GM12878 (cell line): ENCODE results near the gene ASMTL. TPM values are rescaled to one million over a fixed set of nuclear protein-coding genes. Genes with fewer than 3 reads are reported as not detected.

Experiments
- ATAC-seq: fragments of 200-7000 bp; cut with Tn5 transposase; 3 replicates; pipeline ENCODE4 v1.9.1; 2020; ENCODE audit warnings: mild to moderate bottlenecking, moderate library complexity
- BruUV-seq: library from RNA; stranded (reverse); fragments of 400-500 nt; replicated peaks from 2 replicates; lab custom pipeline; 2021; lab: Mats Ljungman, UMichigan
- CTCF ChIA-PET: fragments of 300-600 bp; sonication (Branson Sonifier 250); formaldehyde crosslinking; extraction: SDS; loops from one replicate; lab custom pipeline; 2021; ENCODE audit warnings: inconsistent platforms; lab: Yijun Ruan, JAX
- POLR2A ChIA-PET: fragments of 350-600 bp; formaldehyde crosslinking; extraction: SDS; loops from one replicate; lab custom pipeline; 2021; ENCODE audit warnings: inconsistent platforms; lab: Charles Lee
- RAD21 ChIA-PET: fragments of 300-600 bp; sonication (Branson Sonifier 250); formaldehyde crosslinking; loops from one replicate; lab custom pipeline; 2023; ENCODE audit warnings: antibody characterized with exemption; ENCODE audit not compliant: unreplicated experiment; lab: Charles Lee
- SMC1A ChIA-PET: fragments of 300-600 bp; sonication (Branson Sonifier 250); formaldehyde crosslinking; loops from one replicate; lab custom pipeline; 2023; ENCODE audit not compliant: unreplicated experiment, uncharacterized antibody; lab: Charles Lee
- DNase-seq: peaks from one replicate; pipeline ENCODE4 v3.0.0-alpha.2; 2011; ENCODE audit warnings: low read depth, low spot score
- FAIRE-seq: peaks from 3 replicates; lab custom pipeline; 2011; peaks lifted over from hg19 to GRCh38; lab: Jason Lieb, UNC
- H2AFZ ChIP-seq: 2 replicates; pipeline ENCODE4 v1.6.0; 2011; ENCODE audit warnings: low read depth, low read length, control low read depth; ENCODE audit not compliant: control insufficient read depth
- H3K27ac ChIP-seq: 2 replicates; pipeline ENCODE4 v1.5.1; 2011; ENCODE audit warnings: control low read depth; ENCODE audit not compliant: control insufficient read depth, insufficient read depth
- H3K27me3 ChIP-seq, 2 experiments: replicated peaks in 1 of 2; 2 replicates each; pipeline versions ENCODE4 v1.6.0 to v1.6.1; 2011; ENCODE audit warnings: low read length in 1 of 2; ENCODE audit not compliant: control insufficient read depth in 2 of 2, insufficient read depth in 2 of 2
- H3K36me3 ChIP-seq, 2 experiments: 2 replicates each; pipeline ENCODE4 v1.5.1; 2011; ENCODE audit warnings: low read length in 1 of 2; ENCODE audit not compliant: control insufficient read depth in 2 of 2, insufficient read depth in 2 of 2
- H3K4me1 ChIP-seq: 2 replicates; pipeline ENCODE4 v1.6.1; 2011; ENCODE audit warnings: mild to moderate bottlenecking, low read length, moderate library complexity, mixed read lengths; ENCODE audit not compliant: control insufficient read depth, insufficient read depth
- H3K4me2 ChIP-seq: 2 replicates; pipeline ENCODE4 v1.6.0; 2011; ENCODE audit warnings: control low read depth; ENCODE audit not compliant: control insufficient read depth, insufficient read depth
- H3K4me3 ChIP-seq: fragments of 200-600 bp; sonication (generic); 2 replicates; pipeline ENCODE4 v1.5.1; 2016
- H3K79me2 ChIP-seq: 2 replicates; pipeline ENCODE4 v1.6.0; 2011; ENCODE audit warnings: low read length; ENCODE audit not compliant: control insufficient read depth, insufficient read depth
- H3K9ac ChIP-seq: 2 replicates; pipeline ENCODE4 v1.8.0; 2011; ENCODE audit warnings: low read length, control low read depth, mixed read lengths; ENCODE audit not compliant: control insufficient read depth, insufficient read depth
- H3K9me3 ChIP-seq: replicated peaks from 3 replicates; pipeline ENCODE4 v1.5.1; 2011; ENCODE audit warnings: mild to moderate bottlenecking, low read length; ENCODE audit not compliant: control insufficient read depth, insufficient read depth
- H4K20me1 ChIP-seq: 2 replicates; pipeline ENCODE4 v1.6.0; 2011; ENCODE audit not compliant: control insufficient read depth, insufficient read depth
- BHLHE40 ChIP-seq, 2 experiments: fragments of 450-650 bp in 1 of 2; IDR thresholded peaks; 2 replicates each; pipeline ENCODE4 v1.6.1; 2011 to 2017; ENCODE audit warnings: low read depth in 2 of 2, borderline replicate concordance in 1 of 2, improper control_type of control experiment in 1 of 2, low read length in 1 of 2, mild to moderate bottlenecking in 1 of 2
- GABPA ChIP-seq: IDR thresholded peaks from 2 replicates; pipeline ENCODE4 v1.6.1; 2014; ENCODE audit warnings: antibody characterized with exemption, low read depth, mild to moderate bottlenecking, inconsistent platforms
- HDGF ChIP-seq: fragments of 450-650 bp; IDR thresholded peaks from 2 replicates; pipeline ENCODE4 v1.6.1; 2016; ENCODE audit warnings: antibody characterized with exemption
- MXI1 ChIP-seq: fragments of 150-350 bp; IDR thresholded peaks from 2 replicates; pipeline ENCODE4 v1.6.1; 2011; ENCODE audit warnings: low read depth, mild to moderate bottlenecking, inconsistent platforms, low read length, improper control_type of control experiment
- NFYA ChIP-seq: IDR thresholded peaks from 2 replicates; pipeline ENCODE4 v1.6.1; 2011; ENCODE audit warnings: low read depth, mild to moderate bottlenecking, low read length, improper control_type of control experiment, borderline replicate concordance
- TBL1XR1 ChIP-seq: IDR thresholded peaks from 2 replicates; pipeline ENCODE4 v1.6.1; 2012; ENCODE audit warnings: low read depth, low read length, improper control_type of control experiment
- TCF3 ChIP-seq: IDR thresholded peaks from 2 replicates; pipeline ENCODE4 v1.6.1; 2012; ENCODE audit warnings: low read depth, mild to moderate bottlenecking, low read length, borderline replicate concordance; ENCODE audit not compliant: insufficient read depth
- TCF7 ChIP-seq: IDR thresholded peaks from 2 replicates; pipeline ENCODE4 v1.6.1; 2014; ENCODE audit warnings: antibody characterized with exemption, borderline replicate concordance
- WGBS: methylation state at CpG from one replicate; pipeline ENCODE4 v1.1.6; 2016; ENCODE audit warnings: low lambda C conversion rate; ENCODE audit not compliant: insufficient replicate concordance, insufficient coverage; ENCODE audit errors: missing lambda C conversion rate; 5-methylcytosine and 5-hydroxymethylcytosine counted together
- in situ Hi-C: fragments of 300-500 bp; cut with MboI; formaldehyde crosslinking; loops from 9 replicates; pipeline ENCODE4 v1.14.3; 2018; ENCODE audit warnings: mixed read lengths
- intact Hi-C: fragments of 100-400 bp; cut with micrococcal nuclease; formaldehyde crosslinking; loops from one replicate; pipeline ENCODE4 v1.14.2; 2022; ENCODE audit not compliant: unreplicated experiment
- polyA plus RNA-seq, 11 experiments: library from polyadenylated mRNA; depleted of rRNA in 4 of 11; unstranded in 6 of 11; stranded (reverse) in 5 of 11; fragments of >200 nt; fragmentation: Nextera tagmentation in 4 of 11; fragmentation: Illumina TruSeq in 1 of 11; extraction: Ambion mirVana in 4 of 11; extraction: Trizol in 1 of 11; gene quantifications; 1 replicate in 1 of 11; 2 replicates in 10 of 11; pipeline versions ENCODE4 v1.2.1 to v1.2.3, GENCODE V29; 2011 to 2016; ENCODE audit warnings: inconsistent platforms in 2 of 11, missing spikeins in 2 of 11, low read depth in 1 of 11
- total RNA-seq, 4 experiments: library from RNA; depleted of rRNA in 3 of 4; stranded (reverse); fragments of >200 nt in 3 of 4; fragmentation: Illumina TruSeq in 1 of 4; extraction: Trizol in 1 of 4; gene quantifications; 2 replicates each; pipeline versions ENCODE4 v1.2.1 to v1.2.3, GENCODE V29; 2013 to 2021

ASMTL gene
- total and polyA plus RNA-seq, 10 of the 15 experiments (the other 5 are each of a cell fraction or from before 2014, with no cell fraction given), result 1.6 to 51.9 (median 32.1) TPM

GRCh38 chrX:1433646-1434357 is 18.9 kb downstream of the ASMTL start:
- Histone ChIP-seq H3K4me1 (no peaks in the 10 kb centered on the region), H3K27ac (no peak overlapping the region), H3K4me3 (no peak overlapping the region), H3K27me3 (no peaks in the 10 kb centered on the region), H3K9ac (no peak overlapping the region), H3K4me2 (no peak overlapping the region), H3K36me3 (peaks cover 14 to 28% of the 10 kb centered on the region in 2 experiments; a peak in 3 of 4 replicates), H3K9me3 (no peaks in the 10 kb centered on the region; the same call in 2 of the 3 replicates), H4K20me1 (no peaks in the 10 kb centered on the region), H3K79me2 (no peaks in the 10 kb centered on the region), H2AFZ (no peak overlapping the region)
- intact Hi-C loops, result no loop called here
- SMC1A ChIA-PET, result no interaction called here
- TF ChIP-seq MXI1 (no peak), BHLHE40 (IDR thresholded peaks at IDR 0.05; ENCODE audit: borderline replicate concordance in 1 of 2, low read depth in 2 of 2, low read length in 1 of 2) (no peak), NFYA (no peak), TCF3 (no peak), GABPA (no peak), HDGF (no peak), TCF7 (no peak), TBL1XR1 (no peak)
- FAIRE-seq, result no peak
- in situ Hi-C loops, result no loop called here
- POLR2A ChIA-PET, result no interaction called here
- peak; percentile 11; the same call in 2 of the 3 replicates for ATAC-seq
- CTCF ChIA-PET, result no interaction called here
- RAD21 ChIA-PET, result no interaction called here
- DNase-seq, result no peak
- WGBS, result 97% methylated on average over 19 of the region's 19 CpGs
- no TSS peak for BruUV-seq
